Measurements from ENCODE around the gene OTUD5.
"Not testable (repeated sequence)": the region's sequence is repeated elsewhere in the genome, so short reads cannot be mapped to it uniquely, and the experiment has no call there.

Gene OTUD5

GRCh38 chrX:48890934-48891401 is 66.4 kb downstream of the OTUD5 start:
- no peaks in the 10 kb centered on the region for H3K9me3 ChIP-seq (ENCODE audit: control insufficient read depth, insufficient read depth, low read depth, low read length)
- H3K27ac ChIP-seq (ENCODE audit: extremely low read depth, low read depth, low read length) = peak overlapping the region; percentile 37; the same call in 1 of the 2 replicates
- H3K4me3 ChIP-seq (ENCODE audit: low read depth, low read length) = peak overlapping the region; percentile 40
- no peaks in the 10 kb centered on the region for H3K4me1 ChIP-seq (ENCODE audit: control insufficient read depth, insufficient read depth, low read length)
- ChIA-PET CTCF (interaction anchor here (0.5 to 1.6 kb wide), 10 partner anchors 8 to 293 kb away, joined by 3 to 6 read pairs (median 3); partner anchors contain the start of gene PCSK1N), POLR2A (interaction anchor here (1.0 to 1.9 kb wide), 7 partner anchors 13 to 215 kb away, joined by 3 to 10 read pairs (median 8); partner anchors contain the start of genes HDAC6 and SLC35A2)
- TF ChIP-seq ZNF560 (tag by site-specific recombination; IDR thresholded peaks at IDR 0.05; ENCODE audit: borderline replicate concordance) (no peak), ZNF366 (tag by site-specific recombination; conservative IDR thresholded peaks at IDR 0.05) (peak; percentile 39; the same call in 1 of the 2 replicates)
- TF ChIP-seq, protein P1, sequence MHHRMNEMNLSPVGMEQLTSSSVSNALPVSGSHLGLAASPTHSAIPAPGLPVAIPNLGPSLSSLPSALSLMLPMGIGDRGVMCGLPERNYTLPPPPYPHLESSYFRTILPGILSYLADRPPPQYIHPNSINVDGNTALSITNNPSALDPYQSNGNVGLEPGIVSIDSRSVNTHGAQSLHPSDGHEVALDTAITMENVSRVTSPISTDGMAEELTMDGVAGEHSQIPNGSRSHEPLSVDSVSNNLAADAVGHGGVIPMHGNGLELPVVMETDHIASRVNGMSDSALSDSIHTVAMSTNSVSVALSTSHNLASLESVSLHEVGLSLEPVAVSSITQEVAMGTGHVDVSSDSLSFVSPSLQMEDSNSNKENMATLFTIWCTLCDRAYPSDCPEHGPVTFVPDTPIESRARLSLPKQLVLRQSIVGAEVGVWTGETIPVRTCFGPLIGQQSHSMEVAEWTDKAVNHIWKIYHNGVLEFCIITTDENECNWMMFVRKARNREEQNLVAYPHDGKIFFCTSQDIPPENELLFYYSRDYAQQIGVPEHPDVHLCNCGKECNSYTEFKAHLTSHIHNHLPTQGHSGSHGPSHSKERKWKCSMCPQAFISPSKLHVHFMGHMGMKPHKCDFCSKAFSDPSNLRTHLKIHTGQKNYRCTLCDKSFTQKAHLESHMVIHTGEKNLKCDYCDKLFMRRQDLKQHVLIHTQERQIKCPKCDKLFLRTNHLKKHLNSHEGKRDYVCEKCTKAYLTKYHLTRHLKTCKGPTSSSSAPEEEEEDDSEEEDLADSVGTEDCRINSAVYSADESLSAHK (tag by site-specific recombination; IDR thresholded peaks at IDR 0.05) = peak; percentile 84
- peaks cover 5 to 29% of the 10 kb centered on the region in 2 experiments for H3K36me3 ChIP-seq (ENCODE audit: control insufficient read depth in 2 of 2, insufficient read depth in 1 of 2, low read length in 2 of 2)

- Histone ChIP-seq H3K27ac (ENCODE audit: extremely low read depth, low read depth, low read length) (no peak overlapping the region; the same call in 1 of the 2 replicates), H3K36me3 (ENCODE audit: control insufficient read depth in 2 of 2, insufficient read depth in 1 of 2, low read length in 2 of 2) (peaks cover 0 to 28% of the 10 kb centered on the region in 2 experiments), H3K4me1 (ENCODE audit: control insufficient read depth, insufficient read depth, low read length) (no peaks in the 10 kb centered on the region), H3K9me3 (ENCODE audit: control insufficient read depth, insufficient read depth, low read depth, low read length) (no peaks in the 10 kb centered on the region), H3K4me3 (ENCODE audit: low read depth, low read length) (no peak overlapping the region)
- CTCF ChIA-PET = interaction anchor here (0.6 to 1.6 kb wide), 2 partner anchors 8 to 239 kb away, joined by 4 to 6 read pairs; no protein-coding TSS in a partner anchor
- 0 out of 2 replicates have a peak, but pooled peaks have one; percentile 27 for TF ChIP-seq EGR2 (tag by site-specific recombination; IDR thresholded peaks at IDR 0.05; ENCODE audit: low read depth)
- peak; percentile 56 for TF ChIP-seq ZFHX2 (tag by site-specific recombination; conservative IDR thresholded peaks at IDR 0.05)
- TF ChIP-seq ZNF426 (tag by site-specific recombination; IDR thresholded peaks at IDR 0.05) = no peak
- POLR2A ChIA-PET = interaction anchor here (1.0 kb wide), 1 partner anchor 153 kb away, joined by 3 read pairs; no protein-coding TSS in a partner anchor
These were observed 67.0 kb downstream of the OTUD5 start for GRCh38 chrX:48890296-48890925.

- H3K27ac ChIP-seq (ENCODE audit: extremely low read depth, low read depth, low read length); H3K4me1 ChIP-seq (ENCODE audit: control insufficient read depth, insufficient read depth, low read length); H3K36me3 ChIP-seq (ENCODE audit: control insufficient read depth in 2 of 2, insufficient read depth in 1 of 2, low read length in 2 of 2); H3K4me3 ChIP-seq (ENCODE audit: low read depth, low read length); H3K9me3 ChIP-seq (ENCODE audit: control insufficient read depth, insufficient read depth, low read depth, low read length): not testable (repeated sequence)
- CTCF ChIA-PET = interaction anchor here (0.6 kb wide), 2 partner anchors 11 to 31 kb away, joined by 3 read pairs; no protein-coding TSS in a partner anchor
- POLR2A ChIA-PET = interaction anchor here (1.9 kb wide), 1 partner anchor 12 kb away, joined by 11 read pairs; the partner anchor contains the start of genes PQBP1 and TIMM17B
These were observed 70.8 kb downstream of the OTUD5 start for GRCh38 chrX:48886586-48886985.

GRCh38 chrX:48883729-48884128 is 73.7 kb downstream of the OTUD5 start:
- CTCF ChIA-PET = interaction anchor here (1.1 kb wide), 1 partner anchor 14 kb away, joined by 4 read pairs; the partner anchor contains the start of genes PQBP1 and TIMM17B
- no peak overlapping the region for H3K4me3 ChIP-seq (ENCODE audit: low read depth, low read length)
- H3K9me3 ChIP-seq (ENCODE audit: control insufficient read depth, insufficient read depth, low read depth, low read length) = no peaks in the 10 kb centered on the region
- H3K36me3 ChIP-seq (ENCODE audit: control insufficient read depth in 2 of 2, insufficient read depth in 1 of 2, low read length in 2 of 2) = no peaks in the 10 kb centered on the region
- POLR2A ChIA-PET = interaction anchor here (0.6 to 0.7 kb wide), 2 partner anchors 9 to 30 kb away, joined by 3 to 5 read pairs; no protein-coding TSS in a partner anchor
- TF ChIP-seq ZNF132 (tag by site-specific recombination; IDR thresholded peaks at IDR 0.05; ENCODE audit: borderline replicate concordance) (no peak), SCRT2 (tag by site-specific recombination; IDR thresholded peaks at IDR 0.05) (no peak), ZNF510 (tag by site-specific recombination; IDR thresholded peaks at IDR 0.05; ENCODE audit: insufficient replicate concordance) (no peak), ZSCAN23 (tag by site-specific recombination; IDR thresholded peaks at IDR 0.05) (no peak), ZNF26 (tag by site-specific recombination; IDR thresholded peaks at IDR 0.05) (no peak)
- TF ChIP-seq, protein P2, sequence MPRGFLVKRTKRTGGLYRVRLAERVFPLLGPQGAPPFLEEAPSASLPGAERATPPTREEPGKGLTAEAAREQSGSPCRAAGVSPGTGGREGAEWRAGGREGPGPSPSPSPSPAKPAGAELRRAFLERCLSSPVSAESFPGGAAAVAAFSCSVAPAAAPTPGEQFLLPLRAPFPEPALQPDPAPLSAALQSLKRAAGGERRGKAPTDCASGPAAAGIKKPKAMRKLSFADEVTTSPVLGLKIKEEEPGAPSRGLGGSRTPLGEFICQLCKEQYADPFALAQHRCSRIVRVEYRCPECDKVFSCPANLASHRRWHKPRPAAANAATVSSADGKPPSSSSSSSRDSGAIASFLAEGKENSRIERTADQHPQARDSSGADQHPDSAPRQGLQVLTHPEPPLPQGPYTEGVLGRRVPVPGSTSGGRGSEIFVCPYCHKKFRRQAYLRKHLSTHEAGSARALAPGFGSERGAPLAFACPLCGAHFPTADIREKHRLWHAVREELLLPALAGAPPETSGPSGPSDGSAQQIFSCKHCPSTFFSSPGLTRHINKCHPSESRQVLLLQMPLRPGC (tag by site-specific recombination; IDR thresholded peaks at IDR 0.05) = no peak
- H3K27ac ChIP-seq (ENCODE audit: extremely low read depth, low read depth, low read length) = no peak overlapping the region
- H3K4me1 ChIP-seq (ENCODE audit: control insufficient read depth, insufficient read depth, low read length) = no peaks in the 10 kb centered on the region

GRCh38 chrX:48876944-48877343 is 80.5 kb downstream of the OTUD5 start:
- H3K4me1 ChIP-seq (ENCODE audit: control insufficient read depth, insufficient read depth, low read length); H3K27ac ChIP-seq (ENCODE audit: extremely low read depth, low read depth, low read length); H3K36me3 ChIP-seq (ENCODE audit: control insufficient read depth in 2 of 2, insufficient read depth in 1 of 2, low read length in 2 of 2); H3K9me3 ChIP-seq (ENCODE audit: control insufficient read depth, insufficient read depth, low read depth, low read length); CTCF ChIA-PET; H3K4me3 ChIP-seq (ENCODE audit: low read depth, low read length): not testable (repeated sequence)
- POLR2A ChIA-PET = interaction anchor here (0.6 kb wide), 1 partner anchor 763 kb away, joined by 3 read pairs; no protein-coding TSS in a partner anchor
